Keratinocyte (primary cell): Measurements from ENCODE around the gene LRCOL1. TPM values are rescaled to one million over a fixed set of nuclear protein-coding genes. Genes with fewer than 3 reads are reported as not detected.

Experiments used
- DNase-seq: peaks from one replicate; pipeline ENCODE4 v3.0.0-alpha.2; 2011; ENCODE audit warnings: low read depth, missing footprints, low spot score
- FAIRE-seq: peaks from 2 replicates; lab custom pipeline; 2011; peaks lifted over from hg19 to GRCh38; lab: Jason Lieb, UNC
- H2AFZ ChIP-seq: 2 replicates; pipeline ENCODE4 v1.6.0; 2012; ENCODE audit warnings: low read length, control low read depth, inconsistent platforms; ENCODE audit not compliant: control insufficient read depth
- H3K27ac ChIP-seq: 2 replicates; pipeline ENCODE4 v1.5.1; 2011; ENCODE audit warnings: low read length; ENCODE audit not compliant: control insufficient read depth, insufficient read depth
- H3K27me3 ChIP-seq: 3 replicates; pipeline ENCODE4 v1.6.0; 2011; ENCODE audit warnings: low read length; ENCODE audit not compliant: control insufficient read depth, insufficient read depth; ENCODE audit errors: extremely low read depth
- H3K36me3 ChIP-seq, 2 experiments: 2 replicates in 1 of 2; 3 replicates in 1 of 2; pipeline ENCODE4 v1.5.1; 2011; ENCODE audit warnings: low read length in 2 of 2, mild to moderate bottlenecking in 1 of 2; ENCODE audit not compliant: control insufficient read depth in 2 of 2, insufficient read depth in 2 of 2; ENCODE audit errors: extremely low read depth in 1 of 2
- H3K4me1 ChIP-seq: 3 replicates; pipeline ENCODE4 v1.5.1; 2011; ENCODE audit warnings: low read length; ENCODE audit not compliant: control insufficient read depth, insufficient read depth; ENCODE audit errors: extremely low read depth
- H3K4me2 ChIP-seq: 3 replicates; pipeline ENCODE4 v1.6.0; 2011; ENCODE audit warnings: low read depth, low read length; ENCODE audit not compliant: control insufficient read depth, insufficient read depth; ENCODE audit errors: extremely low read depth
- H3K4me3 ChIP-seq, 3 experiments: fragments of 200-600 bp in 1 of 3; sonication (generic) in 1 of 3; 2 replicates in 2 of 3; 3 replicates in 1 of 3; pipeline ENCODE4 v1.5.1; 2011 to 2016; ENCODE audit warnings: low read length in 3 of 3, mild to moderate bottlenecking in 3 of 3, control low read depth in 2 of 3, inconsistent platforms in 1 of 3, low read depth in 1 of 3, mixed read lengths in 1 of 3, mixed run types in 1 of 3, moderate library complexity in 1 of 3; ENCODE audit not compliant: control insufficient read depth in 2 of 3, insufficient read depth in 2 of 3; ENCODE audit errors: extremely low read depth in 1 of 3
- H3K79me2 ChIP-seq: 2 replicates; pipeline ENCODE4 v1.6.0; 2012; ENCODE audit warnings: low read length; ENCODE audit not compliant: control insufficient read depth, insufficient read depth
- H3K9ac ChIP-seq: 3 replicates; pipeline ENCODE4 v1.6.0; 2011; ENCODE audit warnings: low read length; ENCODE audit not compliant: control insufficient read depth, insufficient read depth; ENCODE audit errors: extremely low read depth
- H3K9me1 ChIP-seq: 3 replicates; pipeline ENCODE4 v1.6.0; 2011; ENCODE audit warnings: low read length; ENCODE audit not compliant: control insufficient read depth, insufficient read depth; ENCODE audit errors: extremely low read depth
- H3K9me3 ChIP-seq: 2 replicates; pipeline ENCODE4 v1.5.1; 2012; ENCODE audit warnings: low read depth, low read length; ENCODE audit not compliant: control insufficient read depth
- H4K20me1 ChIP-seq: 3 replicates; pipeline ENCODE4 v1.6.0; 2011; ENCODE audit warnings: low read length; ENCODE audit not compliant: control insufficient read depth, insufficient read depth; ENCODE audit errors: extremely low read depth
- EZH2 ChIP-seq: IDR thresholded peaks from one replicate; pipeline ENCODE4 v1.6.1; 2012; ENCODE audit warnings: inconsistent platforms, mild to moderate bottlenecking, low read length, moderate library complexity
- dilution Hi-C: fragments of 300-500 bp; cut with MboI; formaldehyde crosslinking; loops from one replicate; pipeline ENCODE4 v1.7.0; 2020; ENCODE audit warnings: low sequenced_read_pairs; ENCODE audit not compliant: extremely low pct_ligation_motif_present
- polyA plus RNA-seq, 5 experiments: library from polyadenylated mRNA; depleted of rRNA in 3 of 5; stranded (reverse) in 3 of 5; stranded (forward) in 1 of 5; unstranded in 1 of 5; fragments of >200 nt; gene quantifications; 1 replicate in 1 of 5; 2 replicates in 3 of 5; 3 replicates in 1 of 5; pipeline versions ENCODE4 v1.2.1 to v1.2.3, GENCODE V29; 2011 to 2012; ENCODE audit warnings: missing spikeins in 2 of 5, low read depth in 1 of 5, low replicate concordance in 1 of 5
- TF ChIP-seq, protein P1 (sequence below), 3 experiments: IDR thresholded peaks in 1 of 3; conservative IDR thresholded peaks in 1 of 3; optimal IDR thresholded peaks in 1 of 3; 2 replicates in 2 of 3; 3 replicates in 1 of 3; pipeline versions ENCODE3 to v1.5.1; 2011; ENCODE audit warnings: low read length in 3 of 3, mild to moderate bottlenecking in 3 of 3, moderate library complexity in 2 of 3, control low read depth in 1 of 3, inconsistent platforms in 1 of 3; ENCODE audit not compliant: insufficient read depth in 2 of 3; ENCODE audit errors: extremely low read depth in 1 of 3

LRCOL1 gene
- polyA plus RNA-seq, 1 donor (not counting 4 experiments of a cell fraction or from before 2014, with no cell fraction given) = not detected

DNA sequence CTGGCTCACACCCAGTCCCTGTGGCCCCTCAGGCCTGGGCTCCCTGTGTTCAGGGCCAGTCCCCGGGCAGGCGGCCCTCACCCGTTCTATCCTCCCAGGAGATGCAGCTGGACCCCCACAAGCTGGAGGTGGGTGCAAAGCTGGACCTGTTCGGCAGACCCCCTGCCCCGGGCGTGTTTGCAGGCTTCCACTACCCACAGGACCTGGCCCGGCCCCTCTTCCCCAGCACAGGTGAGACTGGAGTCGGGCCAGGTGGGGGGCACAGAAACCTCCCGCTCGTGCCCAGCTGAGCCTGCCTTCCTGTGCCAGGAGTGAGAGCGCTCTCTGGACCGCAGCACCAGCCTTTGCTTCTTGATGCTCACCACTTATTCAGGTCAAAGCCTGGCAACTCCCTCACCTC is 33.7 kb downstream of the LRCOL1 start:
- DNase-seq = no peak
- dilution Hi-C loops = no loop called here
- Histone ChIP-seq H3K36me3 (peaks cover 4 to 20% of the 10 kb centered on the region in 2 experiments), H3K9me3 (no peaks in the 10 kb centered on the region), H3K4me1 (no peaks in the 10 kb centered on the region), H3K27me3 (no peaks in the 10 kb centered on the region), H2AFZ (no peak overlapping the region), H4K20me1 (no peaks in the 10 kb centered on the region), H3K9me1 (no peaks in the 10 kb centered on the region), H3K4me3 (no peak overlapping the region), H3K27ac (no peak overlapping the region), H3K4me2 (no peak overlapping the region), H3K79me2 (no peaks in the 10 kb centered on the region), H3K9ac (no peak overlapping the region)
- no peak for TF ChIP-seq EZH2
- TF ChIP-seq, protein P1, sequence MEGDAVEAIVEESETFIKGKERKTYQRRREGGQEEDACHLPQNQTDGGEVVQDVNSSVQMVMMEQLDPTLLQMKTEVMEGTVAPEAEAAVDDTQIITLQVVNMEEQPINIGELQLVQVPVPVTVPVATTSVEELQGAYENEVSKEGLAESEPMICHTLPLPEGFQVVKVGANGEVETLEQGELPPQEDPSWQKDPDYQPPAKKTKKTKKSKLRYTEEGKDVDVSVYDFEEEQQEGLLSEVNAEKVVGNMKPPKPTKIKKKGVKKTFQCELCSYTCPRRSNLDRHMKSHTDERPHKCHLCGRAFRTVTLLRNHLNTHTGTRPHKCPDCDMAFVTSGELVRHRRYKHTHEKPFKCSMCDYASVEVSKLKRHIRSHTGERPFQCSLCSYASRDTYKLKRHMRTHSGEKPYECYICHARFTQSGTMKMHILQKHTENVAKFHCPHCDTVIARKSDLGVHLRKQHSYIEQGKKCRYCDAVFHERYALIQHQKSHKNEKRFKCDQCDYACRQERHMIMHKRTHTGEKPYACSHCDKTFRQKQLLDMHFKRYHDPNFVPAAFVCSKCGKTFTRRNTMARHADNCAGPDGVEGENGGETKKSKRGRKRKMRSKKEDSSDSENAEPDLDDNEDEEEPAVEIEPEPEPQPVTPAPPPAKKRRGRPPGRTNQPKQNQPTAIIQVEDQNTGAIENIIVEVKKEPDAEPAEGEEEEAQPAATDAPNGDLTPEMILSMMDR (optimal IDR thresholded peaks at IDR 0.05 in 1 of 3, IDR thresholded peaks at IDR 0.05 in 1 of 3, conservative IDR thresholded peaks at IDR 0.05 in 1 of 3; ENCODE audit: extremely low read depth in 1 of 3, insufficient read depth in 2 of 3, low read length in 3 of 3) = no peak
- FAIRE-seq = no peak

DNA sequence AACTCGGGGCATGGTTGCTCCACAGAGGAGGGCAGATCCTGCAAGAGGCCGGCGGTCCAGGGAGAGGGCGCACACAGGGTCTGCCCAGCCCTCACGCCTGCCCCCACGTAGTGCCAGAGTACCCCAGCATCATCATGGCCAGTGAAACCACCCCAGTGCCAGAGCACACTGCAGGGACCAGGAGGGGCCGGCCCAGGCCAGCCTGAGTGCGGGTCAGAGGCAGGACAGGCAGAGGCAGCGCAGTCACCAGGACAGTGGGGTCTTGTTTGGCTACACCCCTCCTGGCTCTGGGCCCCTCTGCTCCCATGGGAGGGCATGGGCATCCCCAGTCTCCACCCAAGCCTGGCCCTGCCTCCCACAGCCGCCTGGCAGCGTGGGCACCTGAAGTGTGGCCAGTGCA is 34.7 kb downstream of the LRCOL1 start:
- no peak overlapping the region for H3K4me2 ChIP-seq
- H2AFZ ChIP-seq = no peak overlapping the region
- H3K9me3 ChIP-seq = no peaks in the 10 kb centered on the region
- FAIRE-seq (no peak), DNase-seq (no peak)
- H3K9me1 ChIP-seq = no peaks in the 10 kb centered on the region
- no peak overlapping the region for H3K9ac ChIP-seq
- H3K27ac ChIP-seq = no peak overlapping the region
- H3K79me2 ChIP-seq = no peaks in the 10 kb centered on the region
- dilution Hi-C loops = no loop called here
- H3K4me1 ChIP-seq = no peaks in the 10 kb centered on the region
- TF ChIP-seq, protein P1 (optimal IDR thresholded peaks at IDR 0.05 in 1 of 3, IDR thresholded peaks at IDR 0.05 in 1 of 3, conservative IDR thresholded peaks at IDR 0.05 in 1 of 3; ENCODE audit: extremely low read depth in 1 of 3, insufficient read depth in 2 of 3, low read length in 3 of 3) = no peak
- no peak for TF ChIP-seq EZH2
- H4K20me1 ChIP-seq = peaks cover 3% of the 10 kb centered on the region
- no peaks in the 10 kb centered on the region for H3K27me3 ChIP-seq
- H3K4me3 ChIP-seq = no peak overlapping the region
- H3K36me3 ChIP-seq = peaks cover 4 to 16% of the 10 kb centered on the region in 2 experiments
